Calu3 (cell line): ENCODE data around the gene GYPA. TPM values are rescaled to one million over a fixed set of nuclear protein-coding genes. Genes with fewer than 3 reads are reported as not detected.
"Not testable (repeated sequence)": the region's sequence is repeated elsewhere in the genome, so short reads cannot be mapped to it uniquely, and the experiment has no call there.

ENCODE experiments used
- BruUV-seq: library from RNA; stranded (reverse); fragments of 400-500 nt; replicated peaks from 2 replicates; lab custom pipeline; 2021; lab: Mats Ljungman, UMichigan
- CTCF ChIA-PET: fragments of 300-600 bp; sonication (Branson Sonifier 250); formaldehyde crosslinking; loops from one replicate; lab custom pipeline; 2022; ENCODE audit warnings: antibody characterized with exemption; lab: Charles Lee
- DNase-seq: peaks from one replicate; pipeline ENCODE4 v3.0.0; 2022
- H3K27ac Mint-ChIP-seq: one replicate; pipeline ENCODE4 v1.8.0; 2022; ENCODE audit warnings: mixed read lengths; ENCODE audit not compliant: unreplicated experiment
- H3K27me3 Mint-ChIP-seq: one replicate; pipeline ENCODE4 v1.8.0; 2022; ENCODE audit warnings: mixed read lengths; ENCODE audit not compliant: unreplicated experiment
- H3K36me3 Mint-ChIP-seq: one replicate; pipeline ENCODE4 v1.8.0; 2022; ENCODE audit warnings: mild to moderate bottlenecking, moderate library complexity, mixed read lengths; ENCODE audit not compliant: insufficient read depth, unreplicated experiment
- H3K4me1 Mint-ChIP-seq: one replicate; pipeline ENCODE4 v1.8.0; 2022; ENCODE audit warnings: mild to moderate bottlenecking, low read depth, mixed read lengths; ENCODE audit not compliant: unreplicated experiment
- H3K4me3 Mint-ChIP-seq: one replicate; pipeline ENCODE4 v1.8.0; 2022; ENCODE audit warnings: mild to moderate bottlenecking, low read depth, moderate library complexity, mixed read lengths; ENCODE audit not compliant: unreplicated experiment
- H3K9me3 Mint-ChIP-seq: one replicate; pipeline ENCODE4 v1.8.0; 2022; ENCODE audit warnings: low read depth, mixed read lengths; ENCODE audit not compliant: unreplicated experiment
- intact Hi-C: fragments of 100-400 bp; cut with micrococcal nuclease; formaldehyde crosslinking; loops from one replicate; pipeline ENCODE4 v1.10.0; 2022; ENCODE audit not compliant: unreplicated experiment
- total RNA-seq: library from RNA; stranded (reverse); gene quantifications from 2 replicates; pipeline ENCODE4 v1.2.3, GENCODE V29; 2022
- TF ChIP-seq, protein P1 (sequence below): fragments of 200-600 bp; IDR thresholded peaks from one replicate; pipeline ENCODE4 v1.8.0; 2022; ENCODE audit warnings: antibody characterized with exemption; ENCODE audit not compliant: unreplicated experiment

The GYPA gene
- total RNA-seq, 1 experiment from 2014 or later: not detected

DNA sequence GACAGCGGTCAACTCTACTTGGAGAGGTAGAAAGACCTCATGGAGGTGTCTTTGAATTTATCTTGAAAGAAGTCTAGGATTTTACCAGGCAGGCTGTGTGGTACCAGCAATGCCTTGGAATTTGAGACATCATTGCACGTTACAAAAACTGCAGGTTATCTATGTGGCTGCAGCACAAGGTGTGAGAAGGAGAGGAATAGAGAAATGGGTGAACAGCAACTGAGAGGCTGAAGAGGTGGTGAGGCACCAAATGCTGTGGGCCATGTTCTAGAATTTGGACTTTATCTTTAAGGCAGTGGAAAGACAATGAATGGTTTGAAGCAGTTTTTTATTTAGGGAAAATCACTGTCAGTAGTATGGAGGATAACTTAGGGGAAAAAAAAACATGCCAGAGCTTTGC lies 15.4 kb downstream of the GYPA start:
- H3K36me3 Mint-ChIP-seq, intact Hi-C loops, BruUV-seq, CTCF ChIA-PET, H3K4me3 Mint-ChIP-seq, H3K27me3 Mint-ChIP-seq, H3K27ac Mint-ChIP-seq, H3K9me3 Mint-ChIP-seq, DNase-seq, H3K4me1 Mint-ChIP-seq: not testable (repeated sequence)

DNA sequence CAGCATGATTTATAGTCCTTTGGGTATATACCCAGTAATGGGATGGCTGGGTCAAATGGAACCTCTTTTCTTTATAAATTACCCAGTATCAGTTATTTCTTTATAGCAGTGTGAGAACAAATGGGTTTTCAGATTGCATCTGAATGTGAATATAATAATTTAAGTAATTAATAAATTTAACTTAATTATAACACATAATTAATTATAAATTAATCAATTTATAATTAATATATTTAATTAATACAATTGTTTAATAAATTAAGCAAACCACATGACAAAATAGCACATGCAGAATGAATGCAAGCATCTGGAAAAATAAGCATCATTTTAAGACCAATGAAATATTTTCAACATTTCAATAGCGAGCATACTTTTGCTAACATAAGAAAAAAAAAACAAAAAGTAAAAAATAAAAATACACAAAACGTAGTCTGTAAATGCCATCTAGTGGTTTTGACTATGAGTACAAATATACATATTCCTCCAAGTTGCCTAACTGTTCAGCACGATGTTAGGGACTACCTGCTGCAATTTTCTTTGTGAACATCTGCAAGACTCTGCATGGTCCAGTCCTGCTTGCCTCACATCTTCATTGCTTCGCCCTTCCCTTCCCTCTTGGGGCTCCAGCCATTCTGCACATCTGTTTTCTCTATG lies 16.4 kb downstream of the GYPA start:
- intact Hi-C loops, H3K9me3 Mint-ChIP-seq, H3K4me3 Mint-ChIP-seq, H3K27me3 Mint-ChIP-seq, DNase-seq, H3K4me1 Mint-ChIP-seq, H3K27ac Mint-ChIP-seq, H3K36me3 Mint-ChIP-seq, BruUV-seq, CTCF ChIA-PET: not testable (repeated sequence)

DNA sequence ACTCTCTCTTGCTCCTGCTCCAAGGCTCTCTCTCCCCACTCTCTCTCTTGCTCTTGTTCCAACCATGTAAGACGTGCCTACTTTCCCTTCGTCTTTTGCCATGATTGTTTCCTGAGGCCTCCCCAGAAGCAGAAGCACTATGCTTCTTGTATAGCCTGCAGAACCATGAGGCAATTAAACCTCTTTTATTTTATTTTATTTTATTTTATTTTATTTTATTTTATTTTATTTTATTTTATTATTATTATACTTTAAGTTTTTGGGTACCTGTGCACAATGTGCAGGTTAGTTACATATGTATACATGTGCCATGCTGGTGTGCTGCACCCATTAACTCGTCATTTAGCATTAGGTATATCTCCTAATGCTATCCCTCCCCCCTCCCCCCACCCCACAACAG lies 17.2 kb downstream of the GYPA start:
- DNase-seq, intact Hi-C loops, H3K27ac Mint-ChIP-seq, H3K9me3 Mint-ChIP-seq, H3K36me3 Mint-ChIP-seq, H3K27me3 Mint-ChIP-seq, BruUV-seq, H3K4me3 Mint-ChIP-seq, H3K4me1 Mint-ChIP-seq, CTCF ChIA-PET: not testable (repeated sequence)

DNA sequence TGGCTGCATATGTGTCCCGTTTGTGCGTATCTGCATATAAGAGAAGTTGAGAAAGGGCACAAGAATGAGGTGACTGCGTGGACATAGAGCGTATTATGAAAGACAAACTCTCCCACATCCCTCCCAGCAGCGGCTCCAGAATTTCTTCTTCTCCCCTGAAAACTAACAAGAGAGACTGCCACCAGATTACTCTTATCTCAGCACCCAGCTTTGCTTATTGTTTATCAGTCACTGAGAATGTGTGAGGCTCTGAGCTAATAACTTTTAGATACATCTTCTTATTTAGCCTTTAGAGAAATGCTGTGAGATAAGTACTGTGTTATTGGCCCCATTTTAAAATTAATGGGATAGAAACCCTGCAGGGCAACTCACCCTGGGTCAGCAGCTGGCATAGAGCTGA lies 20.8 kb downstream of the GYPA start:
- H3K27me3 Mint-ChIP-seq, BruUV-seq, DNase-seq, intact Hi-C loops, H3K36me3 Mint-ChIP-seq, H3K27ac Mint-ChIP-seq, H3K9me3 Mint-ChIP-seq, CTCF ChIA-PET, H3K4me1 Mint-ChIP-seq, H3K4me3 Mint-ChIP-seq: not testable (repeated sequence)

DNA sequence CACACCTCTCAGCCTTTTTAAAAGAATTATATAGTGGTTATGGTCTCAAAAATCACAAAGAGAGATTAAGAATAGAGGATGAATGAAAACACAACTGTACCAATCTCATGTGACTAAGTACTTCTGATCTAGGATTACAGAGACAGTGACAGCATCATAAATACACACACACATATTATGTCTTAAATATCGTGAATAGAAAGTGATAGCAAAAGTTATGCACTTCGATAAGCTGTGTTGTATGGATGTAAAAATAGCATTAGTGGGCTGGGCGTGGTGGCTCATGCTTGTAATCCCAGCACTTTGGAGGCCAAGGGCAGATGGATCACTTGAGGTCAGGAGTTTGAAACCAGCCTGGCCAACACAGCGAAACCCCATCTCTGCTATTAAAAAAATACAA lies 25.0 kb downstream of the GYPA start:
- BruUV-seq: no TSS peak
- CTCF ChIA-PET: no interaction called here

DNA sequence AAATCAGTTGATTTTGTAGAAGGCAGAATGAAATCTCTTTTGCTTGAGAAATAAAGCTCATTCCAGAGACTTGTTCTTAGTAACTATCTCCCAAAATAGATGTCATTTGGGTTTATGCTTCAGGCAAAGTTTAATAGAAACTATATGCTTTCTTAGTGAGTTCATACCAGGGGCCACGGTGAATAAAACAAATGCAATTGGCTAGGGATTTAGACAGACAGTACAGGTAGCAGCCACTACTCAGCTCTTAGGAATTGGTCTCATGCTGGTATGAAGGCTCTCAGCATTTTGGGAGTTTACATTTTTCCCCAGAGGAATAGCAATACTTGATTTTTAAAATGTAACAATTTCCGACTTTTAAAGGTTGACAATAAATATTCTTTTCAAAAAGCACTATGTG lies 27.0 kb downstream of the GYPA start:
- TF ChIP-seq, protein P1, sequence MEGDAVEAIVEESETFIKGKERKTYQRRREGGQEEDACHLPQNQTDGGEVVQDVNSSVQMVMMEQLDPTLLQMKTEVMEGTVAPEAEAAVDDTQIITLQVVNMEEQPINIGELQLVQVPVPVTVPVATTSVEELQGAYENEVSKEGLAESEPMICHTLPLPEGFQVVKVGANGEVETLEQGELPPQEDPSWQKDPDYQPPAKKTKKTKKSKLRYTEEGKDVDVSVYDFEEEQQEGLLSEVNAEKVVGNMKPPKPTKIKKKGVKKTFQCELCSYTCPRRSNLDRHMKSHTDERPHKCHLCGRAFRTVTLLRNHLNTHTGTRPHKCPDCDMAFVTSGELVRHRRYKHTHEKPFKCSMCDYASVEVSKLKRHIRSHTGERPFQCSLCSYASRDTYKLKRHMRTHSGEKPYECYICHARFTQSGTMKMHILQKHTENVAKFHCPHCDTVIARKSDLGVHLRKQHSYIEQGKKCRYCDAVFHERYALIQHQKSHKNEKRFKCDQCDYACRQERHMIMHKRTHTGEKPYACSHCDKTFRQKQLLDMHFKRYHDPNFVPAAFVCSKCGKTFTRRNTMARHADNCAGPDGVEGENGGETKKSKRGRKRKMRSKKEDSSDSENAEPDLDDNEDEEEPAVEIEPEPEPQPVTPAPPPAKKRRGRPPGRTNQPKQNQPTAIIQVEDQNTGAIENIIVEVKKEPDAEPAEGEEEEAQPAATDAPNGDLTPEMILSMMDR: no peak
- Mint-ChIP-seq H3K27me3 (no peaks in the 10 kb centered on the region), H3K9me3 (no peaks in the 10 kb centered on the region), H3K4me1 (no peaks in the 10 kb centered on the region), H3K27ac (no peak overlapping the region), H3K36me3 (no peaks in the 10 kb centered on the region), H3K4me3 (no peak overlapping the region)
- no peak for DNase-seq
- intact Hi-C loops: no loop called here
- BruUV-seq: no TSS peak
- CTCF ChIA-PET: no interaction called here

More for the DNA sequence above, 25.0 kb downstream of the GYPA start:
- Mint-ChIP-seq H3K36me3 (no peaks in the 10 kb centered on the region), H3K9me3 (no peaks in the 10 kb centered on the region), H3K27me3 (no peaks in the 10 kb centered on the region), H3K4me1 (no peaks in the 10 kb centered on the region), H3K4me3 (no peak overlapping the region), H3K27ac (no peak overlapping the region)
- TF ChIP-seq, protein P1: no peak
- no peak for DNase-seq
- intact Hi-C loops: no loop called here
